Measurements from ENCODE around the gene SLC45A2. TPM values are rescaled to one million over a fixed set of nuclear protein-coding genes. Genes with fewer than 3 reads are reported as not detected.

The SLC45A2 gene
- total RNA-seq, 2 donors from 2014 or later = 0.82 TPM; not detected in 1

GRCh38 chr5:33936004-33936380, 48.5 kb downstream of the SLC45A2 start:
- no peaks in the 10 kb centered on the region for H3K9me3 ChIP-seq
- peak; percentile 60 for DNase-seq (ENCODE audit: low spot score)
- no peaks in the 10 kb centered on the region for H3K36me3 ChIP-seq
- TF ChIP-seq CTCF (IDR thresholded peaks at IDR 0.05) = peak; percentile 29 to 62
- H3K4me1 ChIP-seq = peaks cover 0 to 15% of the 10 kb centered on the region in 2 donors
- H3K27me3 ChIP-seq = peaks cover 10 to 18% of the 10 kb centered on the region in 2 donors
- peak overlapping the region; percentile 10 to 39 for H3K4me3 ChIP-seq
- no peak overlapping the region for H3K27ac ChIP-seq

DNA sequence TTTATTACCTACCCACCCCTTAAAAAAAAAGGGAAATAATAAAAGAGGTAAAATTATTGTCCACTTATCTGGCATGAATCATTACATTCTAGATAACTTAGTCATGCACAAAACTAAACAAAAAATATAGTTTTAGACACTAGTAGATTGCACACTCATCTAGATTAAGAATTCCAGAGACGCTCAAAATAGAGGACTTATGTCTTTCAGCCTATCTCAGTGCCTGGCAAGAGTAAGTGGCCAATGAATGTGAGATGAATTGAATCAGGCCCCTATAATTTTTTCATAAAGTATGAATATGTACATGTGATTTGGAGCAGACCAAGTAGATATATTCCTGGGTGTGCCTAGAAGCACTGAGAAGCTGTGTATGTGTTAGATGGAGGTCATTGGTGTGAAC, 50.3 kb downstream of the SLC45A2 start:
- DNase-seq (ENCODE audit: low spot score) = no peak
- Histone ChIP-seq H3K9me3 (no peaks in the 10 kb centered on the region), H3K27me3 (peaks cover 5 to 18% of the 10 kb centered on the region in 2 donors), H3K27ac (no peak overlapping the region), H3K36me3 (no peaks in the 10 kb centered on the region), H3K4me1 (peaks cover 0 to 15% of the 10 kb centered on the region in 2 donors), H3K4me3 (no peak overlapping the region)
- no peak for TF ChIP-seq CTCF (IDR thresholded peaks at IDR 0.05)

DNA sequence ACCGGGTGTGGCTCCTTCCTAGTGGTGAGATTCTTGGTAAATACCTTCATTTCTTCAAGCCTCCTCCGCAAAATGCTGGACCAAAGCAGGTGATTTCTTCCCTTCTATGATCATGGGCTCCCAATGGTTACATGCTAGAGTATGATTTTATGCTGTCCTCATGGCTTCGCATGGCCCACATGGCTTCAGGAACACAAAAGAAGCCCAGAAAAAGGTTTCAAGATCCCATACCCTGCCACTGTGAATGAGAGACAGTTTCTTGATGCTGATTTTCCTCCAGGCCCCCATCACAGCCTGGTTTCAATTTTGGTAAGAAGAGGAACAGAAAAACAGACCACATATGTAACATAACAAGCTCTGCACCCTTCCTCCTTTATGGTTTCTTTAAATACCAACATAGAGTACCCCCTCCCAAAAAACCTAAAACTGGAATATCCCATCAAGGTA, 50.7 kb downstream of the SLC45A2 start:
- peaks cover 0 to 15% of the 10 kb centered on the region in 2 donors for H3K4me1 ChIP-seq
- no peak for DNase-seq (ENCODE audit: low spot score)
- H3K4me3 ChIP-seq = no peak overlapping the region
- H3K27me3 ChIP-seq = peaks cover 5 to 18% of the 10 kb centered on the region in 2 donors
- H3K27ac ChIP-seq = no peak overlapping the region
- no peaks in the 10 kb centered on the region for H3K36me3 ChIP-seq
- TF ChIP-seq CTCF (IDR thresholded peaks at IDR 0.05) = no peak
- no peaks in the 10 kb centered on the region for H3K9me3 ChIP-seq

GRCh38 chr5:33931136-33931535, 53.4 kb downstream of the SLC45A2 start:
- no peaks in the 10 kb centered on the region for H3K27me3 ChIP-seq
- H3K27ac ChIP-seq = no peak overlapping the region
- H3K4me3 ChIP-seq = no peak overlapping the region
- no peak for TF ChIP-seq CTCF (IDR thresholded peaks at IDR 0.05)
- H3K36me3 ChIP-seq = no peaks in the 10 kb centered on the region
- H3K4me1 ChIP-seq = peaks cover 0 to 5% of the 10 kb centered on the region in 2 donors
- H3K9me3 ChIP-seq = no peaks in the 10 kb centered on the region
- no peak for DNase-seq (ENCODE audit: low spot score)

DNA sequence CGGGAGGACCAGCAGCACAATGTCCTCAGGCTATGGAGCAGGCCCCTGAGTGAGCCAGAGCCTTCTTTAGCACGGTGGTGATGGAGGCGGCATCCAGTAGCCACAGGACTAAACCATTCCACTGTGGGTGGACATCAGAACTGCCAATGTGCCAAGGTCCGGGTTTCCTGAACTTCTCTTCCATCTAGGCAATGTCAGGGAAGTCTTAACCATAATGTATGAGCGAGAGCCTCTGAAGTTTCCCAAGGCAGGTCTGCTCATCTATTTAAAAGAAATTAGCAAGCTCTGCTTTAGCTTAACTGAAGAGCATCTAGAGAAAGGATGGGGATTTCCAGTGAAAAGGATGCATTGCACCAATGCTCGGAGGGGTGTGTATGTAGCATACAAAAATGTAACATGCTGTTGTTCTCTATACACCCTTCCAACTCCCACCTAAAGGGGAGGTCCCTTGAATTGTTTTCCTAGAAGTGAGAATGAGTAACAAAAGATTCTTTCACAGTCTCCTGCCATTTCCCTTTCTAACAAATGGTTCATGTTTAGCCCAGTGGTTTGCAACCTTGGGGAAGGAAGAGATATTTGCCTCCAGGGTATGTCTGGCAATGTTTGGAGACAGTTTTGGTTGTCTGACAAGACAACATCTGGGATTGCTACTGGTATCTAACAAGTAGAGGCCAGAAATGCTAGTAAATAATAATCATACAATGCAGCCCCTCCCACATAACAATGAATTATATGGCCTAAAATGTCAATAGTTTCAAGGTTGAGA, 54.4 kb downstream of the SLC45A2 start:
- H3K36me3 ChIP-seq = no peaks in the 10 kb centered on the region
- H3K27ac ChIP-seq = no peak overlapping the region
- no peak for TF ChIP-seq CTCF (IDR thresholded peaks at IDR 0.05)
- H3K27me3 ChIP-seq = no peaks in the 10 kb centered on the region
- DNase-seq (ENCODE audit: low spot score) = no peak
- H3K9me3 ChIP-seq = no peaks in the 10 kb centered on the region
- no peaks in the 10 kb centered on the region for H3K4me1 ChIP-seq
- no peak overlapping the region for H3K4me3 ChIP-seq

- Histone ChIP-seq H3K4me3 (no peak overlapping the region), H3K27ac (no peak overlapping the region), H3K36me3 (no peaks in the 10 kb centered on the region), H3K4me1 (no peaks in the 10 kb centered on the region), H3K27me3 (no peaks in the 10 kb centered on the region), H3K9me3 (no peaks in the 10 kb centered on the region)
- no peak for DNase-seq (ENCODE audit: low spot score)
- TF ChIP-seq CTCF (IDR thresholded peaks at IDR 0.05) = no peak
Measured at GRCh38 chr5:33928283-33928682, 56.2 kb downstream of the SLC45A2 start.
